Neutrophil (primary cell): ENCODE data around the gene BNC2.

Experiments used
- H3K27ac ChIP-seq: fragments of 200-600 bp; sonication (generic); 2 replicates; pipeline ENCODE4 v1.5.1; 2016; ENCODE audit warnings: mild to moderate bottlenecking, moderate library complexity
- H3K27me3 ChIP-seq: fragments of 200-600 bp; sonication (generic); 2 replicates; pipeline ENCODE4 v1.6.0; 2016; ENCODE audit warnings: mild to moderate bottlenecking
- H3K36me3 ChIP-seq: fragments of 200-600 bp; sonication (generic); 2 replicates; pipeline ENCODE4 v1.5.1; 2017
- H3K4me1 ChIP-seq, 2 experiments: fragments of 200-600 bp in 1 of 2; sonication (generic) in 1 of 2; 1 replicate in 1 of 2; 2 replicates in 1 of 2; pipeline versions ENCODE4 v1.5.1 to v1.6.1; 2013 to 2016; ENCODE audit warnings: low read depth in 1 of 2, low read length in 1 of 2, mild to moderate bottlenecking in 1 of 2, moderate library complexity in 1 of 2; ENCODE audit not compliant: control insufficient read depth in 1 of 2, insufficient read depth in 1 of 2
- H3K4me3 ChIP-seq, 2 experiments: fragments of 200-600 bp in 1 of 2; sonication (generic) in 1 of 2; 1 replicate in 1 of 2; 2 replicates in 1 of 2; pipeline ENCODE4 v1.5.1; 2013 to 2016; ENCODE audit warnings: low read depth in 1 of 2, low read length in 1 of 2, mild to moderate bottlenecking in 1 of 2, moderate library complexity in 1 of 2
- H3K9me3 ChIP-seq: fragments of 200-600 bp; sonication (generic); 2 replicates; pipeline ENCODE4 v1.5.1; 2016
- CTCF ChIP-seq: fragments of 200-600 bp; sonication (generic); IDR thresholded peaks from 2 replicates; pipeline ENCODE4 v1.5.1; 2016; ENCODE audit warnings: antibody characterized with exemption

BNC2 gene

DNA sequence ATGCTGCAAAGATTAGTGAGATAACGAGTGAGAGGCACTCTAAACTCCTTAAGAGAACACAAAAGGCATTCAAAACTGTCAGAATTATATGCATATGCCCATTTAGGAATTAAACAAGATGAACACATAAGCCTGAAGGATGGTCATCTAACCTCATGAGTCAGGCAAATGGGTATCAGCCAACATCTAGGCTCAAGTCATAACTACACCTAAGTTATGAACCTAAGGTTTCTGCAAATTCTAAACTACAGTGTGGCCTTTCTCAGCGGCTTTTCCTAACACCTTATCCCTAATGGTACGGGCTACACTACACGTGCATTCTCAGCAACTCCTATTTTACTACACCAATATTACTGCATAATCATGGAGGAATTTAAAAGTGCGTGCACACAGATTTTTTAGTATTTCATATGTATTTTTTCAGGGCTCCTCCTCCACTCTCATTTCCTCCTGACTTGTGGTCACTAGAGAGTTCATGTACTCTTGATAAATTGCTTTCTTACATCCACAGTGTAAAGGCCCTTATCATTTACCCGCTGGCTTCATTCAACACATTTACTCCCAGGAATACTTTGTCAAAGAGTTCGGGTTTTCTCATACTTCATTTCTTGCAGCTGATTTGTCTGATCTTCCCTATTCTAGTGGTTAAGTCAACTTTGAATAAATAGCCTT is 316.5 kb downstream of the BNC2 start:
- H3K4me3 ChIP-seq: no peak overlapping the region
- H3K27ac ChIP-seq: no peak overlapping the region
- H3K4me1 ChIP-seq: no peaks in the 10 kb centered on the region
- no peaks in the 10 kb centered on the region for H3K36me3 ChIP-seq
- no peak for TF ChIP-seq CTCF
- H3K27me3 ChIP-seq: no peaks in the 10 kb centered on the region
- H3K9me3 ChIP-seq: no peaks in the 10 kb centered on the region

DNA sequence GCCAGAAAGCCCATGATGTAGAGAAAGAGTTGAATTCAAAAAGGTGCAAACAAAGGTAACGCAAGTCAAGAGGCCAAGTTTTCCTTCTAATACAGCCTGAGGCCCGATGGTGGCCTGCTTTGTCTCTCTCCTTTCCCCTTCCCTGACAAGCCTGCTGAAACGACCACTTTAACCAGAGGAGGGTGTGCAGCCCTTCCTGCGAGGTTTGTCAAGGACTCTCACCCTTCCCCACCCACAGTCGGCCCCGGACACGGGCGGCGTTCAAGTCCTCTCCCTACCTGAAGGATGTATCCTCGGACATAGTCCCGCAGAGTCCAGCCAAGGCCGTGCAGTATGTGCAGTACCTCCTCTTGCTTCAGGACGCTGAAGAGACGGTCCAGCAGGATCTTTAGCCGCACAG is 318.2 kb downstream of the BNC2 start:
- TF ChIP-seq CTCF: no peak
- no peaks in the 10 kb centered on the region for H3K36me3 ChIP-seq
- H3K4me1 ChIP-seq: no peaks in the 10 kb centered on the region
- H3K9me3 ChIP-seq: no peaks in the 10 kb centered on the region
- no peaks in the 10 kb centered on the region for H3K27me3 ChIP-seq
- H3K27ac ChIP-seq: no peak overlapping the region
- H3K4me3 ChIP-seq: no peak overlapping the region

DNA sequence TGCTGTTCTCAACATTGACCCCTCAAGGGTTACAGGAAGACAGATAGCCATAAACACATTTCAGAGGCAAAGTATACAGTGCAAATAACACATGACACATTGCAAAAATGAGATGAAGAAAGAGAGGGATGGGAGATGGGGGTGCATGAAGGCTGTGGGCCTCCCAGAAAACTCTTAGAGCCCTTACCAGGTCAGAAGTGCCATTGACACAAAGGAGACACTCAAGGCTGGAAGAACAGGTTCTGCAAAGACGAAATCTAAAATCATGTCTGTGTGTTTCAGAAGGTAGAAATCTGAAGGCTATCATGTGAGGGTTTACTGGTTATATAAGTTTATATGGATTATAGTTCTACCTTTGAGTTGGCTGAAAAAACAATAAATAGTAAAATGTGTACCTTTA is 318.8 kb downstream of the BNC2 start:
- Histone ChIP-seq H3K4me3 (no peak overlapping the region), H3K36me3 (no peaks in the 10 kb centered on the region), H3K27ac (no peak overlapping the region), H3K9me3 (no peaks in the 10 kb centered on the region), H3K27me3 (no peaks in the 10 kb centered on the region), H3K4me1 (no peaks in the 10 kb centered on the region)
- no peak for TF ChIP-seq CTCF

DNA sequence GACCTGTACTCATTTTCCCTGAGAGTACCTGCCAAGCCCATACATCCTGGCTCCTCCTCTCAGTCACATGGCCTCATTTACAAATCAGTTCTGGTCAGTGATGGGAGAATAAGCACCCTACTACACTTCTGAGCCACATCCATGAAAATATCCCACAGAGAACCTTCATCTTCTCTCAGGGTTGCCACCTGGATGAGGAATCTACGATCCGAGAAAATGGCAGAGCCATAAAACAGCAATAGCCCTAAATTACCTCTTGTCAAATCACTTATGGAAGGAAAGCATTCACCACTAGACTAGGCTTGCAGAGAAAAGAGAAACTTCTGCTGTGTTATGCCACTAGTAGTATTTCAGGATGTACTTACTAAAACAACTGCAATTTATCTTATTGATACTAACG is 324.8 kb downstream of the BNC2 start:
- Histone ChIP-seq H3K27ac (no peak overlapping the region), H3K9me3 (no peaks in the 10 kb centered on the region), H3K27me3 (no peaks in the 10 kb centered on the region), H3K4me3 (no peak overlapping the region), H3K36me3 (no peaks in the 10 kb centered on the region), H3K4me1 (no peaks in the 10 kb centered on the region)
- no peak for TF ChIP-seq CTCF

- Histone ChIP-seq H3K27me3 (no peaks in the 10 kb centered on the region), H3K4me1 (no peaks in the 10 kb centered on the region), H3K27ac (no peak overlapping the region), H3K36me3 (no peaks in the 10 kb centered on the region), H3K9me3 (no peaks in the 10 kb centered on the region), H3K4me3 (no peak overlapping the region)
- TF ChIP-seq CTCF: no peak
These were observed 325.6 kb downstream of the BNC2 start for GRCh38 chr9:16544842-16545241.

- H3K4me1 ChIP-seq: no peaks in the 10 kb centered on the region
These were observed 326.8 kb downstream of the BNC2 start for GRCh38 chr9:16543686-16544085.

More at GRCh38 chr9:16543686-16544085, 326.8 kb downstream of the BNC2 start:
- no peaks in the 10 kb centered on the region for H3K27me3 ChIP-seq
- H3K27ac ChIP-seq: no peak overlapping the region
- H3K4me3 ChIP-seq: no peak overlapping the region
- no peaks in the 10 kb centered on the region for H3K9me3 ChIP-seq
- H3K36me3 ChIP-seq: no peaks in the 10 kb centered on the region
- no peak for TF ChIP-seq CTCF
